GM12878 (cell line): ENCODE measurements around the gene KCTD12. TPM values are rescaled to one million over a fixed set of nuclear protein-coding genes. Genes with fewer than 3 reads are reported as not detected.
A peak's percentile ranks its signal among the peaks of the same experiment; 100 is the strongest.

Experiments used
- ATAC-seq: fragments of 200-7000 bp; cut with Tn5 transposase; 3 replicates; pipeline ENCODE4 v1.9.1; 2020; ENCODE audit warnings: mild to moderate bottlenecking, moderate library complexity
- BruUV-seq: library from RNA; stranded (reverse); fragments of 400-500 nt; replicated peaks from 2 replicates; lab custom pipeline; 2021; lab: Mats Ljungman, UMichigan
- CTCF ChIA-PET: fragments of 300-600 bp; sonication (Branson Sonifier 250); formaldehyde crosslinking; extraction: SDS; loops from one replicate; lab custom pipeline; 2021; ENCODE audit warnings: inconsistent platforms; lab: Yijun Ruan, JAX
- POLR2A ChIA-PET: fragments of 350-600 bp; formaldehyde crosslinking; extraction: SDS; loops from one replicate; lab custom pipeline; 2021; ENCODE audit warnings: inconsistent platforms; lab: Charles Lee
- RAD21 ChIA-PET: fragments of 300-600 bp; sonication (Branson Sonifier 250); formaldehyde crosslinking; loops from one replicate; lab custom pipeline; 2023; ENCODE audit warnings: antibody characterized with exemption; ENCODE audit not compliant: unreplicated experiment; lab: Charles Lee
- SMC1A ChIA-PET: fragments of 300-600 bp; sonication (Branson Sonifier 250); formaldehyde crosslinking; loops from one replicate; lab custom pipeline; 2023; ENCODE audit not compliant: unreplicated experiment, uncharacterized antibody; lab: Charles Lee
- DNase-seq: peaks from one replicate; pipeline ENCODE4 v3.0.0-alpha.2; 2011; ENCODE audit warnings: low read depth, low spot score
- FAIRE-seq: peaks from 3 replicates; lab custom pipeline; 2011; peaks lifted over from hg19 to GRCh38; lab: Jason Lieb, UNC
- H2AFZ ChIP-seq: 2 replicates; pipeline ENCODE4 v1.6.0; 2011; ENCODE audit warnings: low read depth, low read length, control low read depth; ENCODE audit not compliant: control insufficient read depth
- H3K27ac ChIP-seq: 2 replicates; pipeline ENCODE4 v1.5.1; 2011; ENCODE audit warnings: control low read depth; ENCODE audit not compliant: control insufficient read depth, insufficient read depth
- H3K27me3 ChIP-seq, 2 experiments: replicated peaks in 1 of 2; 2 replicates each; pipeline versions ENCODE4 v1.6.0 to v1.6.1; 2011; ENCODE audit warnings: low read length in 1 of 2; ENCODE audit not compliant: control insufficient read depth in 2 of 2, insufficient read depth in 2 of 2
- H3K36me3 ChIP-seq, 2 experiments: 2 replicates each; pipeline ENCODE4 v1.5.1; 2011; ENCODE audit warnings: low read length in 1 of 2; ENCODE audit not compliant: control insufficient read depth in 2 of 2, insufficient read depth in 2 of 2
- H3K4me1 ChIP-seq: 2 replicates; pipeline ENCODE4 v1.6.1; 2011; ENCODE audit warnings: mild to moderate bottlenecking, low read length, moderate library complexity, mixed read lengths; ENCODE audit not compliant: control insufficient read depth, insufficient read depth
- H3K4me2 ChIP-seq: 2 replicates; pipeline ENCODE4 v1.6.0; 2011; ENCODE audit warnings: control low read depth; ENCODE audit not compliant: control insufficient read depth, insufficient read depth
- H3K4me3 ChIP-seq: fragments of 200-600 bp; sonication (generic); 2 replicates; pipeline ENCODE4 v1.5.1; 2016
- H3K79me2 ChIP-seq: 2 replicates; pipeline ENCODE4 v1.6.0; 2011; ENCODE audit warnings: low read length; ENCODE audit not compliant: control insufficient read depth, insufficient read depth
- H3K9ac ChIP-seq: 2 replicates; pipeline ENCODE4 v1.8.0; 2011; ENCODE audit warnings: low read length, control low read depth, mixed read lengths; ENCODE audit not compliant: control insufficient read depth, insufficient read depth
- H3K9me3 ChIP-seq: replicated peaks from 3 replicates; pipeline ENCODE4 v1.5.1; 2011; ENCODE audit warnings: mild to moderate bottlenecking, low read length; ENCODE audit not compliant: control insufficient read depth, insufficient read depth
- H4K20me1 ChIP-seq: 2 replicates; pipeline ENCODE4 v1.6.0; 2011; ENCODE audit not compliant: control insufficient read depth, insufficient read depth
- CBX3 ChIP-seq: fragments of 200-600 bp; sonication (generic); IDR thresholded peaks from 2 replicates; pipeline ENCODE4 v1.6.1; 2016; ENCODE audit warnings: low read depth, borderline replicate concordance
- GABPA ChIP-seq: IDR thresholded peaks from 2 replicates; pipeline ENCODE4 v1.6.1; 2014; ENCODE audit warnings: antibody characterized with exemption, low read depth, mild to moderate bottlenecking, inconsistent platforms
- HSF1 ChIP-seq: fragments of 150-350 bp; IDR thresholded peaks from 2 replicates; pipeline ENCODE4 v1.6.1; 2014; ENCODE audit warnings: mild to moderate bottlenecking, low read depth, low read length
- IRF5 ChIP-seq: fragments of 450-650 bp; IDR thresholded peaks from 2 replicates; pipeline ENCODE4 v1.6.1; 2017; ENCODE audit warnings: borderline replicate concordance
- KDM1A ChIP-seq: fragments of 200-600 bp; sonication (generic); IDR thresholded peaks from 2 replicates; pipeline ENCODE4 v1.6.1; 2016; ENCODE audit warnings: borderline replicate concordance
- MXI1 ChIP-seq: fragments of 150-350 bp; IDR thresholded peaks from 2 replicates; pipeline ENCODE4 v1.6.1; 2011; ENCODE audit warnings: low read depth, mild to moderate bottlenecking, inconsistent platforms, low read length, improper control_type of control experiment
- PKNOX1 ChIP-seq: fragments of 450-650 bp; IDR thresholded peaks from 2 replicates; pipeline ENCODE4 v1.6.1; 2016; ENCODE audit warnings: mild to moderate bottlenecking
- POLR2A ChIP-seq: IDR thresholded peaks from 2 replicates; pipeline ENCODE4 v1.6.1; 2011; ENCODE audit warnings: low read depth, mild to moderate bottlenecking, low read length
- POLR2AphosphoS5 ChIP-seq: IDR thresholded peaks from 2 replicates; pipeline ENCODE4 v1.6.1; 2011; ENCODE audit warnings: mild to moderate bottlenecking, low read length, inconsistent platforms
- RAD21 ChIP-seq: IDR thresholded peaks from 2 replicates; pipeline ENCODE4 v1.6.1; 2011; ENCODE audit warnings: mild to moderate bottlenecking, low read depth, low read length, moderate library complexity; ENCODE audit not compliant: insufficient read depth
- RFX5 ChIP-seq: IDR thresholded peaks from 2 replicates; pipeline ENCODE4 v1.6.1; 2011; ENCODE audit warnings: low read depth, low read length, improper control_type of control experiment
- SIN3A ChIP-seq: IDR thresholded peaks from 2 replicates; pipeline ENCODE4 v1.6.1; 2012; ENCODE audit warnings: low read depth, low read length, improper control_type of control experiment
- SKIL ChIP-seq: fragments of 450-650 bp; IDR thresholded peaks from 2 replicates; pipeline ENCODE4 v1.6.1; 2017; ENCODE audit warnings: mild to moderate bottlenecking, low read depth, inconsistent platforms; ENCODE audit not compliant: poor library complexity, severe bottlenecking
- SMAD5 ChIP-seq: IDR thresholded peaks from 2 replicates; pipeline ENCODE4 v1.6.1; 2016; ENCODE audit warnings: antibody characterized with exemption, low read depth
- SREBF1 ChIP-seq: IDR thresholded peaks from 2 replicates; pipeline ENCODE4 v1.6.1; 2012; ENCODE audit warnings: mild to moderate bottlenecking, low read length
- SRF ChIP-seq, 2 experiments: IDR thresholded peaks; 2 replicates each; pipeline ENCODE4 v1.6.1; 2011; ENCODE audit warnings: low read depth in 2 of 2, low read length in 2 of 2, mild to moderate bottlenecking in 1 of 2, moderate library complexity in 1 of 2
- STAT3 ChIP-seq: IDR thresholded peaks from 2 replicates; pipeline ENCODE4 v1.6.1; 2011; ENCODE audit warnings: low read depth, low read length, improper control_type of control experiment
- WRNIP1 ChIP-seq: IDR thresholded peaks from 2 replicates; pipeline ENCODE4 v1.6.1; 2011; ENCODE audit warnings: low read depth, low read length, improper control_type of control experiment, borderline replicate concordance
- ZNF622 ChIP-seq: fragments of 450-650 bp; IDR thresholded peaks from 2 replicates; pipeline ENCODE4 v1.6.1; 2017; ENCODE audit warnings: mild to moderate bottlenecking, inconsistent platforms
- WGBS: methylation state at CpG from one replicate; pipeline ENCODE4 v1.1.6; 2016; ENCODE audit warnings: low lambda C conversion rate; ENCODE audit not compliant: insufficient replicate concordance, insufficient coverage; ENCODE audit errors: missing lambda C conversion rate; 5-methylcytosine and 5-hydroxymethylcytosine counted together
- in situ Hi-C: fragments of 300-500 bp; cut with MboI; formaldehyde crosslinking; loops from 9 replicates; pipeline ENCODE4 v1.14.3; 2018; ENCODE audit warnings: mixed read lengths
- intact Hi-C: fragments of 100-400 bp; cut with micrococcal nuclease; formaldehyde crosslinking; loops from one replicate; pipeline ENCODE4 v1.14.2; 2022; ENCODE audit not compliant: unreplicated experiment
- polyA plus RNA-seq, 11 experiments: library from polyadenylated mRNA; depleted of rRNA in 4 of 11; unstranded in 6 of 11; stranded (reverse) in 5 of 11; fragments of >200 nt; fragmentation: Nextera tagmentation in 4 of 11; fragmentation: Illumina TruSeq in 1 of 11; extraction: Ambion mirVana in 4 of 11; extraction: Trizol in 1 of 11; gene quantifications; 1 replicate in 1 of 11; 2 replicates in 10 of 11; pipeline versions ENCODE4 v1.2.1 to v1.2.3, GENCODE V29; 2011 to 2016; ENCODE audit warnings: inconsistent platforms in 2 of 11, missing spikeins in 2 of 11, low read depth in 1 of 11
- total RNA-seq, 4 experiments: library from RNA; depleted of rRNA in 3 of 4; stranded (reverse); fragments of >200 nt in 3 of 4; fragmentation: Illumina TruSeq in 1 of 4; extraction: Trizol in 1 of 4; gene quantifications; 2 replicates each; pipeline versions ENCODE4 v1.2.1 to v1.2.3, GENCODE V29; 2013 to 2021

KCTD12 gene
- total and polyA plus RNA-seq, 10 of the 15 experiments (the other 5 are each of a cell fraction or from before 2014, with no cell fraction given): 0.24 to 2.9 (median 0.92) TPM

- BruUV-seq: no TSS peak
- 31% methylated on average over 3 of the region's 3 CpGs for WGBS
- Histone ChIP-seq H3K79me2 (no peaks in the 10 kb centered on the region), H3K27me3 (no peaks in the 10 kb centered on the region; a peak in 1 of 4 replicates), H3K9me3 (no peaks in the 10 kb centered on the region; the same call in 2 of the 3 replicates), H3K4me3 (no peak overlapping the region), H3K27ac (no peak overlapping the region), H4K20me1 (no peaks in the 10 kb centered on the region), H3K4me2 (no peak overlapping the region), H3K9ac (no peak overlapping the region), H2AFZ (no peak overlapping the region), H3K36me3 (no peaks in the 10 kb centered on the region), H3K4me1 (no peaks in the 10 kb centered on the region)
- RAD21 ChIA-PET: interaction anchor here (0.5 to 1.9 kb wide), 19 partner anchors 8 to 1215 kb away, joined by 3 to 24 read pairs (median 4); no protein-coding TSS in a partner anchor
- in situ Hi-C loops: loop anchor here (5.0 to 10.0 kb wide), 4 partner anchors 239 to 1209 kb away; no protein-coding TSS in a partner anchor
- FAIRE-seq (peak; percentile 99), DNase-seq (peak; percentile 25), ATAC-seq (peak; percentile 91)
- POLR2A ChIA-PET: no interaction called here
- SMC1A ChIA-PET: interaction anchor here (0.7 to 3.7 kb wide), 24 partner anchors 8 to 1211 kb away, joined by 3 to 28 read pairs (median 4); no protein-coding TSS in a partner anchor
- CTCF ChIA-PET: interaction anchor here (0.6 to 5.1 kb wide), 41 partner anchors 8 to 1216 kb away, joined by 3 to 54 read pairs (median 4); no protein-coding TSS in a partner anchor
- intact Hi-C loops: loop anchor here (1.0 to 5.0 kb wide), 5 partner anchors 236 to 1206 kb away; no protein-coding TSS in a partner anchor
- TF ChIP-seq SRF (IDR thresholded peaks at IDR 0.05; ENCODE audit: low read depth in 2 of 2, low read length in 2 of 2): no peak
- TF ChIP-seq SKIL: no peak
- TF ChIP-seq STAT3: no peak
- no peak for TF ChIP-seq SIN3A
- TF ChIP-seq SMAD5: no peak
- no peak for TF ChIP-seq GABPA
- TF ChIP-seq KDM1A: no peak
- TF ChIP-seq HSF1: no peak
- TF ChIP-seq POLR2A: no peak
- no peak for TF ChIP-seq RFX5
- TF ChIP-seq RAD21: peak; percentile 99
- no peak for TF ChIP-seq PKNOX1
- no peak for TF ChIP-seq MXI1
- TF ChIP-seq SREBF1: no peak
- TF ChIP-seq WRNIP1: no peak
- TF ChIP-seq ZNF622: no peak
- no peak for TF ChIP-seq CBX3
- TF ChIP-seq IRF5: no peak
- TF ChIP-seq POLR2AphosphoS5: no peak
Measured at GRCh38 chr13:76903544-76904162, 17.4 kb upstream of the KCTD12 start.
